Peyer's patch (tissue), 4 donors: ENCODE measurements around the gene CCDC63. TPM values are rescaled to one million over a fixed set of nuclear protein-coding genes. Genes with fewer than 3 reads are reported as not detected.

Experiments used
- DNase-seq, 3 donors: peaks; one replicate each; pipeline ENCODE4 v3.0.0-alpha.2; 2017 to 2019
- H3K27ac ChIP-seq, 4 donors: fragments of 200-600 bp; sonication (generic); one replicate each; pipeline ENCODE4 v1.5.1; 2016 to 2019
- H3K27me3 ChIP-seq, 2 donors: fragments of 200-600 bp; sonication (generic); one replicate each; pipeline ENCODE4 v1.5.1; 2019
- H3K36me3 ChIP-seq, 3 donors: fragments of 200-600 bp; sonication (generic); one replicate each; pipeline ENCODE4 v1.5.1; 2016 to 2019
- H3K4me1 ChIP-seq, 4 donors: fragments of 200-600 bp; sonication (generic); one replicate each; pipeline ENCODE4 v1.5.1; 2016 to 2019
- H3K4me3 ChIP-seq, 4 donors: fragments of 200-600 bp; sonication (generic); 1 replicate in 3 of 4; 2 replicates in 1 of 4; pipeline ENCODE4 v1.5.1; 2016 to 2019; ENCODE audit warnings: mild to moderate bottlenecking in 1 of 4
- H3K9me3 ChIP-seq, 4 donors: fragments of 200-600 bp; sonication (generic); one replicate each; pipeline ENCODE4 v1.5.1; 2016 to 2019; ENCODE audit warnings: mild to moderate bottlenecking in 1 of 4
- CTCF ChIP-seq, 6 experiments: fragments of 450-650 bp in 4 of 6; fragments of 200-600 bp in 2 of 6; sonication (generic) in 1 of 6; IDR thresholded peaks; one replicate each; pipeline ENCODE4 v1.5.1; 2017 to 2019; ENCODE audit warnings: antibody characterized with exemption in 6 of 6, mild to moderate bottlenecking in 3 of 6, moderate library complexity in 1 of 6
- POLR2A ChIP-seq, 2 donors: fragments of 450-650 bp; IDR thresholded peaks; one replicate each; pipeline ENCODE4 v1.5.1; 2017; ENCODE audit warnings: antibody characterized with exemption in 2 of 2, mild to moderate bottlenecking in 2 of 2, moderate library complexity in 2 of 2
- total RNA-seq, 4 donors: library from RNA; depleted of rRNA; stranded (reverse); fragments of >200 nt; gene quantifications; one replicate each; pipeline ENCODE4 v1.1.0, GENCODE V29; 2016

CCDC63 gene
- total RNA-seq, 4 donors from 2014 or later: not detected

GRCh38 chr12:110917467-110917866 lies 70.7 kb downstream of the CCDC63 start:
- no peak overlapping the region for H3K4me3 ChIP-seq
- no peak overlapping the region for H3K27ac ChIP-seq
- no peak for TF ChIP-seq POLR2A (IDR thresholded peaks at IDR 0.05)
- no peak for TF ChIP-seq CTCF (IDR thresholded peaks at IDR 0.05)
- H3K27me3 ChIP-seq: no peaks in the 10 kb centered on the region
- no peaks in the 10 kb centered on the region for H3K36me3 ChIP-seq
- no peak for DNase-seq
- H3K9me3 ChIP-seq: no peaks in the 10 kb centered on the region
- H3K4me1 ChIP-seq: peaks cover 0 to 6% (median 3%) of the 10 kb centered on the region in 4 donors

- peaks cover 0 to 6% (median 2%) of the 10 kb centered on the region in 4 donors for H3K4me1 ChIP-seq
- H3K9me3 ChIP-seq: no peaks in the 10 kb centered on the region
- no peaks in the 10 kb centered on the region for H3K36me3 ChIP-seq
- no peaks in the 10 kb centered on the region for H3K27me3 ChIP-seq
- H3K4me3 ChIP-seq: no peak overlapping the region
- TF ChIP-seq CTCF (IDR thresholded peaks at IDR 0.05): no peak
- TF ChIP-seq POLR2A (IDR thresholded peaks at IDR 0.05): no peak
- H3K27ac ChIP-seq: no peak overlapping the region
- DNase-seq: no peak
Observed at GRCh38 chr12:110917961-110918360, 71.2 kb downstream of the CCDC63 start.

GRCh38 chr12:110919720-110920119 lies 72.9 kb downstream of the CCDC63 start:
- H3K27me3 ChIP-seq: no peaks in the 10 kb centered on the region
- TF ChIP-seq POLR2A (IDR thresholded peaks at IDR 0.05) (no peak), CTCF (IDR thresholded peaks at IDR 0.05) (no peak)
- no peaks in the 10 kb centered on the region for H3K9me3 ChIP-seq
- no peak for DNase-seq
- H3K27ac ChIP-seq: no peak overlapping the region
- no peaks in the 10 kb centered on the region for H3K36me3 ChIP-seq
- no peaks in the 10 kb centered on the region for H3K4me1 ChIP-seq
- H3K4me3 ChIP-seq: no peak overlapping the region

GRCh38 chr12:110920324-110920910 lies 73.6 kb downstream of the CCDC63 start, which contains the start of gene MYL2:
TSS of gene MYL2 (minus strand) at chr12:110920579. CDS start at chr12:110920529, 50 bp downstream.
- Histone ChIP-seq H3K36me3 (no peaks in the 10 kb centered on the region), H3K27ac (no peak within 1 kb of the TSS), H3K9me3 (no peaks in the 10 kb centered on the region), H3K4me3 (no peak within 1 kb of the TSS), H3K4me1 (no peaks in the 10 kb centered on the region), H3K27me3 (no peaks in the 10 kb centered on the region)
- TF ChIP-seq POLR2A (IDR thresholded peaks at IDR 0.05) (no peak), CTCF (IDR thresholded peaks at IDR 0.05) (no peak)
- DNase-seq: no peak

- Histone ChIP-seq H3K27me3 (no peaks in the 10 kb centered on the region), H3K4me1 (no peaks in the 10 kb centered on the region), H3K36me3 (no peaks in the 10 kb centered on the region), H3K4me3 (no peak overlapping the region), H3K9me3 (no peaks in the 10 kb centered on the region), H3K27ac (no peak overlapping the region)
- DNase-seq: no peak
- TF ChIP-seq POLR2A (IDR thresholded peaks at IDR 0.05) (no peak), CTCF (IDR thresholded peaks at IDR 0.05) (no peak)
Observed at GRCh38 chr12:110921262-110921661, 74.5 kb downstream of the CCDC63 start.

- Histone ChIP-seq H3K4me3 (no peak overlapping the region), H3K9me3 (no peaks in the 10 kb centered on the region), H3K27ac (no peak overlapping the region), H3K36me3 (no peaks in the 10 kb centered on the region), H3K27me3 (no peaks in the 10 kb centered on the region), H3K4me1 (no peaks in the 10 kb centered on the region)
- DNase-seq: no peak
- no peak for TF ChIP-seq POLR2A (IDR thresholded peaks at IDR 0.05)
- TF ChIP-seq CTCF (IDR thresholded peaks at IDR 0.05): no peak
Observed at GRCh38 chr12:110922652-110923051, 75.9 kb downstream of the CCDC63 start.
